HG02759 (cell line): ENCODE data around the gene P4HB.

ENCODE experiments used
- ATAC-seq: cut with Tn5 transposase; IDR thresholded peaks from one replicate; pipeline ENCODE4 v1.9.1; 2021; ENCODE audit warnings: mild to moderate bottlenecking, moderate library complexity; ENCODE audit not compliant: unreplicated experiment

Gene P4HB

DNA sequence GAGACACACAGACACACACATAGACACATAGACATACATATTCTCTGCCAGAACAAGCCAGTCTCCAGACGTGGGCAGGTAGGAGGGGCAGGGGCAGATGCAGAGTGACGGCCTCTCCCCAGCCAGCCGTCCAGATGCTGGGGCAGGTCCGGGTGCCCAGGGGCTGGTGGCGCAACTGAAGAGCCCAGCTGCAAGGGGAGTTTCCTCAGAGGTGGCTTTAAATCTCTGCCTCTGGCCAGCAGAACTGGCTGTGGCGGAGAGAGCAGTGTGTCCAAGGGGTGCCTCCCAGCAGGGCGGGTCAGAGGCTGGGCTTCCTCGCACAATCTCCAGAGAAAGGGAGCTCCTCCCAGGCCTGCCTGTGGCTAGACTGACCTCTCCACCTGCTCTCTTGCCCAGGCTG lies 65.8 kb downstream of the P4HB start:
- no peak for ATAC-seq

DNA sequence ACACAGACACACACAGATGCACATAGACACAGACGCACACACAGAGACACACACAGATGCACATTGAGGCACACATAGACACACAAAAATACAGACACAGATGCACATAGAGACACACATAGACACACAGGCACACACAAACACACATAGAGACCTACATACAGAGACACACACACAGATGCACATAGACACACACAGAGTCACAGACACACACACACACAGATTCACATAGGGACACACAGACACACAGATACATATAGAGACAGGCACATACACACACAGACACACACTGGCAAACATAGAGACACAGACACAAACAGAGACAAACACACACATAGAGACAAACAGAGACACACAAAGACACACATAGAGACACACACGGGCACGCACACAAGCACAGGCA lies 66.3 kb downstream of the P4HB start:
- ATAC-seq, result no peak
